Thoracic aorta endothelial cell (primary cell): ENCODE results near the gene KIF19. TPM values are rescaled to one million over a fixed set of nuclear protein-coding genes. Genes with fewer than 3 reads are reported as not detected.

Source experiments
- total RNA-seq: library from RNA; depleted of rRNA; stranded (reverse); fragments of >200 nt; gene quantifications from 2 replicates; pipeline ENCODE4 v1.2.3, GENCODE V29; 2012

Gene KIF19
- 3.6 and 4.3 TPM in 2 replicates for total RNA-seq

GRCh38 chr17:74325743-74326379 lies at the start of gene KIF19:
TSS of gene KIF19 (plus strand) at chr17:74326226. CDS start at chr17:74326350, 124 bp downstream.

GRCh38 chr17:74361230-74362068 lies 35.4 kb downstream of the KIF19 start, which contains the start of gene BTBD17:
TSS of gene BTBD17 (minus strand) at chr17:74361868. CDS start at chr17:74361819, 49 bp downstream.

GRCh38 chr17:74367206-74367605 lies 41.2 kb downstream of the KIF19 start, which contains the start of gene GPR142:
TSS of gene GPR142 (plus strand) at chr17:74367506. CDS start at chr17:74369541, 2,035 bp downstream.

Other genes with a start within 250 kb of the KIF19 start
- 429 and 862 TPM in 2 replicates for gene RPL38, start 122.5 kb upstream of the KIF19 start, total RNA-seq
- 1.5 and 5.5 TPM in 2 replicates for gene TTYH2, start 112.7 kb upstream of the KIF19 start, total RNA-seq
- gene DNAI2, start 52.0 kb upstream of the KIF19 start, total RNA-seq, result not detected in 2 replicates
- under 0.01 TPM in 1 of 2 replicates, not detected in the other for gene BTBD17, start 35.6 kb downstream of the KIF19 start, total RNA-seq
- gene GPR142, start 41.3 kb downstream of the KIF19 start, total RNA-seq, result not detected in 2 replicates
- not detected in 2 replicates for gene GPRC5C, start 105.9 kb downstream of the KIF19 start, total RNA-seq
- gene CD300A, start 140.4 kb downstream of the KIF19 start, total RNA-seq, result not detected in 2 replicates
- not detected in 2 replicates for gene CD300LB, start 205.2 kb downstream of the KIF19 start, total RNA-seq
- gene CD300C, start 219.9 kb downstream of the KIF19 start, total RNA-seq, result not detected in 2 replicates
- not detected in 2 replicates for gene CD300H, start 241.3 kb downstream of the KIF19 start, total RNA-seq